GM12865 (cell line): ENCODE data around the gene ALDH1L1.

Source experiments
- DNase-seq: peaks from one replicate; pipeline ENCODE4 v3.0.0; 2010; ENCODE audit warnings: low read depth
- H3K4me3 ChIP-seq: 2 replicates; pipeline ENCODE4 v1.5.1; 2011; ENCODE audit warnings: mild to moderate bottlenecking, low read depth, low read length, control low read depth
- CTCF ChIP-seq: IDR thresholded peaks from 2 replicates; pipeline ENCODE4 v1.5.1; 2011; ENCODE audit warnings: low read length, control low read depth, low read depth, inconsistent platforms; ENCODE audit not compliant: insufficient read depth; ENCODE audit errors: missing control alignments

Gene ALDH1L1

GRCh38 chr3:126125341-126125740 lies 55.0 kb downstream of the ALDH1L1 start:
- no peak for TF ChIP-seq CTCF
- H3K4me3 ChIP-seq, result no peak overlapping the region
- DNase-seq, result no peak

GRCh38 chr3:126124896-126125295 lies 55.5 kb downstream of the ALDH1L1 start:
- no peak overlapping the region for H3K4me3 ChIP-seq
- no peak for DNase-seq
- TF ChIP-seq CTCF, result no peak

- no peak overlapping the region for H3K4me3 ChIP-seq
- no peak for DNase-seq
- TF ChIP-seq CTCF, result no peak
Observed at GRCh38 chr3:126124148-126124868, 56.1 kb downstream of the ALDH1L1 start.

- no peak for TF ChIP-seq CTCF
- H3K4me3 ChIP-seq, result no peak overlapping the region
- DNase-seq, result no peak
Observed at GRCh38 chr3:126121632-126122031, 58.8 kb downstream of the ALDH1L1 start.

- no peak for DNase-seq
- H3K4me3 ChIP-seq, result no peak overlapping the region
- TF ChIP-seq CTCF, result no peak
Observed at GRCh38 chr3:126121074-126121473, 59.3 kb downstream of the ALDH1L1 start.

GRCh38 chr3:126119976-126120375 lies 60.4 kb downstream of the ALDH1L1 start:
- H3K4me3 ChIP-seq, result no peak overlapping the region
- DNase-seq, result no peak
- no peak for TF ChIP-seq CTCF
